Upper lobe of right lung (tissue), 1 donor: ENCODE data around the gene CFAP90. TPM values are rescaled to one million over a fixed set of nuclear protein-coding genes. Genes with fewer than 3 reads are reported as not detected.

Experiments used
- ATAC-seq: fragments of 200-7000 bp; cut with Tn5 transposase; one replicate; pipeline ENCODE4 v1.9.1; 2020; ENCODE audit warnings: mild to moderate bottlenecking, moderate library complexity
- DNase-seq: peaks from one replicate; pipeline ENCODE4 v3.0.0-alpha.2; 2020
- H3K27ac ChIP-seq: fragments of 200-600 bp; one replicate; pipeline ENCODE4 v1.8.0; 2022
- H3K27me3 ChIP-seq: fragments of 200-600 bp; one replicate; pipeline ENCODE4 v1.8.0; 2022; ENCODE audit warnings: mild to moderate bottlenecking
- H3K36me3 ChIP-seq: fragments of 200-600 bp; one replicate; pipeline ENCODE4 v1.8.0; 2022
- H3K4me1 ChIP-seq: fragments of 200-600 bp; one replicate; pipeline ENCODE4 v1.8.0; 2022
- H3K4me3 ChIP-seq: fragments of 200-600 bp; one replicate; pipeline ENCODE4 v1.8.0; 2022; ENCODE audit warnings: mild to moderate bottlenecking
- H3K9me3 ChIP-seq: fragments of 200-600 bp; one replicate; pipeline ENCODE4 v1.8.0; 2022
- intact Hi-C: fragments of 100-400 bp; cut with DNase I; formaldehyde crosslinking; loops from one replicate; pipeline ENCODE4 v1.11.0; 2022
- total RNA-seq: library from RNA; stranded (reverse); fragmentation: NEBNext Ultra II Directional; extraction: Animal tissue kit (Norgen Biotek cat#: 25700); gene quantifications from one replicate; pipeline ENCODE4 v1.2.1, GENCODE V29; 2021
- TF ChIP-seq, protein P1 (sequence below): fragments of 200-600 bp; IDR thresholded peaks from one replicate; pipeline ENCODE4 v1.8.0; 2022; ENCODE audit warnings: antibody characterized with exemption
- donor health status: DM: no; HTN: yes; CAD: no; lungs with severe emphysema.

CFAP90 gene
- total RNA-seq, 1 donor from 2014 or later: 0.93 TPM

DNA sequence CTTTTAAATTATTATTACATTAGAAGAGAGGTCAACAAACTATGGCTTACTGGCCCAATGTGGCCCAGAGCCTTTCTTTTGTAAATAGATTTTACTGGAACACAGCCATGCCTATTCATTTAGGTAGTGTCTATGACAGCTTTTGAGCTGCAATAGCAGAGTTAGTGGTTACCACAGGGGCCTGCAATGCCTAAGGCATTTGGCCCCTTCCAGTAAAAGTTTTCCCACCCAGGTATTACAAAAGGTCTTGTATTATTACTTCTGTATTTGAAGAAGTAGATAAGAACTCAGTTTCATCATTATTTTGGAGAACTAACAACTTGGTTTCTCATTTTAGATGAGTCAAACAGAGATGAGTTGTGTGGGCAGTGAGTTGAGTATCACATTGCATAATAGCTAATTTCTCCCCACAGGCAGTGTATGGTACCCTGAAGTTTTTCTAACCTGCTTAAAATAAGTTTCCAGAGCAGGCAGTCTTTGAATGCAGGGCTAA, 27.5 kb upstream of the CFAP90 start:
- peak; percentile 62 for ATAC-seq

DNA sequence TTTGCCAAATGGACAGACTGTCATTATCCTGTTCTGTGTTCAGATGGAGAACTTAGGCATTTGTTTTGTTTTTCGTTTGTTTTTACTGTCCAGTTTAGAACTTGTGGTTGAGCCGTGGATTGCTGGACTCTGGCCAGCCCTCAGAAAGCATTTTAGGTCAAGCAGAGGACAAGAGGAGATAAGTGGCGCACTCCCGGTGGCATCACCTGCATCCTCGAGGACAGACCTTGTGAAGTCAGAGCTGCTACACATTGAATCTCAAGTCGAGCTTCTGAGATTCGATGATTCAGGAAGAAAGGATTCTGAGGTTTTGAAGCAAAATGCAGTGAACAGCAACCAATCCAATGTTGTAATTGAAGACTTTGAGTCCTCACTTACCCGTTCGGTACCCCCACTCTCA, 26.9 kb upstream of the CFAP90 start:
- Histone ChIP-seq H3K27ac (peak overlapping the region; percentile 7), H3K4me3 (no peak overlapping the region), H3K36me3 (peaks cover 81% of the 10 kb centered on the region), H3K4me1 (peaks cover 29% of the 10 kb centered on the region), H3K9me3 (no peaks in the 10 kb centered on the region), H3K27me3 (no peaks in the 10 kb centered on the region)
- no peak for DNase-seq
- TF ChIP-seq, protein P1, sequence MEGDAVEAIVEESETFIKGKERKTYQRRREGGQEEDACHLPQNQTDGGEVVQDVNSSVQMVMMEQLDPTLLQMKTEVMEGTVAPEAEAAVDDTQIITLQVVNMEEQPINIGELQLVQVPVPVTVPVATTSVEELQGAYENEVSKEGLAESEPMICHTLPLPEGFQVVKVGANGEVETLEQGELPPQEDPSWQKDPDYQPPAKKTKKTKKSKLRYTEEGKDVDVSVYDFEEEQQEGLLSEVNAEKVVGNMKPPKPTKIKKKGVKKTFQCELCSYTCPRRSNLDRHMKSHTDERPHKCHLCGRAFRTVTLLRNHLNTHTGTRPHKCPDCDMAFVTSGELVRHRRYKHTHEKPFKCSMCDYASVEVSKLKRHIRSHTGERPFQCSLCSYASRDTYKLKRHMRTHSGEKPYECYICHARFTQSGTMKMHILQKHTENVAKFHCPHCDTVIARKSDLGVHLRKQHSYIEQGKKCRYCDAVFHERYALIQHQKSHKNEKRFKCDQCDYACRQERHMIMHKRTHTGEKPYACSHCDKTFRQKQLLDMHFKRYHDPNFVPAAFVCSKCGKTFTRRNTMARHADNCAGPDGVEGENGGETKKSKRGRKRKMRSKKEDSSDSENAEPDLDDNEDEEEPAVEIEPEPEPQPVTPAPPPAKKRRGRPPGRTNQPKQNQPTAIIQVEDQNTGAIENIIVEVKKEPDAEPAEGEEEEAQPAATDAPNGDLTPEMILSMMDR: no peak
- ATAC-seq: no peak
- intact Hi-C loops: no loop called here

More for the DNA sequence above, 27.5 kb upstream of the CFAP90 start:
- DNase-seq: no peak
- peaks cover 82% of the 10 kb centered on the region for H3K36me3 ChIP-seq
- H3K27ac ChIP-seq: peak overlapping the region; percentile 7
- intact Hi-C loops: no loop called here
- H3K4me1 ChIP-seq: peaks cover 27% of the 10 kb centered on the region
- TF ChIP-seq, protein P1: no peak
- no peak overlapping the region for H3K4me3 ChIP-seq
- no peaks in the 10 kb centered on the region for H3K9me3 ChIP-seq
- H3K27me3 ChIP-seq: no peaks in the 10 kb centered on the region

DNA sequence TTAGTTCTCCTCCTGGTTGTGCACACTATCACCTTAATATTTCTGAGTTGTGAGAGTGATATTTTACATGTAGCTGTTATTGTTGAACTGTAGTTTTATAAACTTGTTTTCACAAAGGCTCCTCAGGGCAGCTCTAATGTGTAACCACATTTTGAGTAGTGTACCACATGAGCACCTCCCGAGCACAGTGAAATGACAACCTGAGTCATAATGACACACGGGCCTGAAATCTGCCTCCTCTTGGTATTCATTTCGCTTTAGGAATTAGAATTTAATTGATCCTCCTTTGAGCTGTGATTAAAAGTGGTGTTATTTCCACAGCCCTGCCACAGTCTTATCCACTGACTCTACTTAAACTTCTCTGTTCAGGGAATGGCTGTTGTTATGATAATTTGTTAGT, 25.9 kb upstream of the CFAP90 start:
- Histone ChIP-seq H3K36me3 (peaks cover 71% of the 10 kb centered on the region), H3K27ac (no peak overlapping the region)
- TF ChIP-seq, protein P1: no peak

DNA sequence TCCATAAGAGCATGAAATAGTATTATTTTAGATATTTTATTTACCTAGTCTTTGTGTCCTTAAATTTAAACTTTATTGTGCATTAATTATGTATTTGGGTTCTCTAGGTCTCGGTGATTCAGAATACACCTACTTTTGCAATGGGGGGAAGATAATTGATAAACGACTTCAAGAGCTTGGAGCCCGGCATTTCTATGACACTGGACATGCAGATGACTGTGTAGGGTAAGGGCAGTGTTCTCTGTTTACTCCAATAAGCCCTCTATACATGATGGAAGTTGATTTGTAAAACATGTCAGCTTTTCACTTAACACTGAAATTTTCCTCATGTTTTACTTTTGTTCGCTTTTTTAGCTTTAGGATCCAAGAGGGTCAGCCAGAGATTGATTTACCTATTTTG, 24.2 kb upstream of the CFAP90 start:
- DNase-seq: no peak
- Histone ChIP-seq H3K4me1 (peaks cover 34% of the 10 kb centered on the region), H3K27ac (no peak overlapping the region), H3K9me3 (no peaks in the 10 kb centered on the region), H3K27me3 (no peaks in the 10 kb centered on the region), H3K36me3 (peaks cover 56% of the 10 kb centered on the region), H3K4me3 (no peak overlapping the region)
- intact Hi-C loops: no loop called here
- no peak for ATAC-seq
- TF ChIP-seq, protein P1: no peak

More for the DNA sequence above, 25.9 kb upstream of the CFAP90 start:
- DNase-seq (no peak), ATAC-seq (peak; percentile 39)
- H3K27me3 ChIP-seq: no peaks in the 10 kb centered on the region
- H3K4me3 ChIP-seq: no peak overlapping the region
- H3K9me3 ChIP-seq: no peaks in the 10 kb centered on the region
- peaks cover 30% of the 10 kb centered on the region for H3K4me1 ChIP-seq
- intact Hi-C loops: no loop called here

DNA sequence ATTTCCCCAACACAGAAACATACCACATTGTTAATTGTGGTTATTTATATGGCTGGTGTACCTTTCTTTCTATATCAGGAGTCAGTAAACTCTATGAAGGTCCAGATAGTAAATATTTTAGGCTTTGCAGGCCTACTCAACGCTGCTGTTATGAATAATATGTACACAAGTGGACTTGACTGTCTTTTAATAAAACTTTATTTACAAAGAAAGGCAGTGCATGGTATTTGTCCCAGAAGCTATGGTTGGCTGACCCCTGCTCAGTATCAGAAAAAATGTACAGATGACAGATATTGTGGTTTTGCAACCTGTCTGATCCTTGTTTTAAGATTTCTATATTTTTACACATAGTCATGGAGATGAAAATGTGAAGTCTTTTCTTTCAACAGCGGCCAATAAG, 23.7 kb upstream of the CFAP90 start:
- DNase-seq: no peak
- no peak for ATAC-seq
- TF ChIP-seq, protein P1: no peak
- no peaks in the 10 kb centered on the region for H3K27me3 ChIP-seq
- H3K27ac ChIP-seq: no peak overlapping the region
- no peaks in the 10 kb centered on the region for H3K9me3 ChIP-seq
- peaks cover 35% of the 10 kb centered on the region for H3K4me1 ChIP-seq
- H3K36me3 ChIP-seq: peaks cover 51% of the 10 kb centered on the region
- intact Hi-C loops: no loop called here
- no peak overlapping the region for H3K4me3 ChIP-seq

DNA sequence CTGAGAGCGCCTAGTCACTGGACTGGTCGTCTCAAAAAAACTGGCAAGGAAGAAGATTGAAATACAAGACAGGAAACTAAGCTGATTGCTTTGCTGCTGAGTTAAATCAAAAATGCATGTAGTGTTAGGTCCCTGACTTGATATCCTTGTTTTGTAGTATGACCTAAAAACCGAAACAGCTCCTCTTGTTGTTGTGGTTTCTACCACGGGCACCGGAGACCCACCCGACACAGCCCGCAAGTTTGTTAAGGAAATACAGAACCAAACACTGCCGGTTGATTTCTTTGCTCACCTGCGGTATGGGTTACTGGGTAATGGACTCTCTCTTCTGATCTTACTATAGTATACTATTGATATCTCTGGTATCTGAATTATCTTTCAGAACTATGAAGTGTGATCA, 22.3 kb upstream of the CFAP90 start:
- H3K27me3 ChIP-seq: no peaks in the 10 kb centered on the region
- H3K4me3 ChIP-seq: peak overlapping the region; percentile 7
- no peak for DNase-seq
- H3K9me3 ChIP-seq: no peaks in the 10 kb centered on the region
- ATAC-seq: no peak
- peaks cover 42% of the 10 kb centered on the region for H3K36me3 ChIP-seq
- intact Hi-C loops: no loop called here
- TF ChIP-seq, protein P1: no peak
- no peak overlapping the region for H3K27ac ChIP-seq
- peaks cover 27% of the 10 kb centered on the region for H3K4me1 ChIP-seq
